Fibroblast of the aortic adventitia (primary cell): ENCODE results near the gene SUGP2. TPM values are rescaled to one million over a fixed set of nuclear protein-coding genes. Genes with fewer than 3 reads are reported as not detected.

Experiments
- DNase-seq: peaks from one replicate; pipeline ENCODE4 v3.0.0-alpha.2; 2010; ENCODE audit warnings: low read depth
- H3K4me3 ChIP-seq: 2 replicates; pipeline ENCODE4 v1.5.1; 2011; ENCODE audit warnings: low read depth, mild to moderate bottlenecking, control low read depth, low read length, moderate library complexity
- CTCF ChIP-seq: IDR thresholded peaks from 2 replicates; pipeline ENCODE4 v1.5.1; 2011; ENCODE audit warnings: mild to moderate bottlenecking, low read length, control low read depth, inconsistent platforms; ENCODE audit not compliant: insufficient read depth
- total RNA-seq: library from RNA; depleted of rRNA; stranded (reverse); fragments of >200 nt; gene quantifications from 2 replicates; pipeline ENCODE4 v1.2.3, GENCODE V29; 2012; ENCODE audit warnings: low replicate concordance

Gene SUGP2
- total RNA-seq, 1 donor = 35.3 TPM

GRCh38 chr19:18999896-19000620 is 33.3 kb downstream of the SUGP2 start:
- no peak for DNase-seq
- TF ChIP-seq CTCF = peak; percentile 24
- no peak overlapping the region for H3K4me3 ChIP-seq

GRCh38 chr19:18999016-18999758 is 34.1 kb downstream of the SUGP2 start:
- peak; percentile 27 for DNase-seq

GRCh38 chr19:18998276-18998675 is 35.0 kb downstream of the SUGP2 start:
- H3K4me3 ChIP-seq = no peak overlapping the region

More at GRCh38 chr19:18999016-18999758, 34.1 kb downstream of the SUGP2 start:
- TF ChIP-seq CTCF = no peak
- no peak overlapping the region for H3K4me3 ChIP-seq

GRCh38 chr19:18996796-18997394 is 36.4 kb downstream of the SUGP2 start:
- no peak for TF ChIP-seq CTCF
- DNase-seq = no peak
- H3K4me3 ChIP-seq = no peak overlapping the region

More at GRCh38 chr19:18998276-18998675, 35.0 kb downstream of the SUGP2 start:
- TF ChIP-seq CTCF = no peak
- no peak for DNase-seq

- DNase-seq = no peak
- no peak overlapping the region for H3K4me3 ChIP-seq
- no peak for TF ChIP-seq CTCF
Observed at GRCh38 chr19:18996351-18996750, 37.0 kb downstream of the SUGP2 start.

GRCh38 chr19:18995804-18996241 is 37.5 kb downstream of the SUGP2 start:
- peak; percentile 82 for TF ChIP-seq CTCF
- DNase-seq = peak; percentile 94
- no peak overlapping the region for H3K4me3 ChIP-seq
